Activated CD8-positive, alpha-beta T cell treated with anti-CD3 and anti-CD28 coated beads for 36 hours (primary cell): Measurements from ENCODE around the gene PLD6. TPM values are rescaled to one million over a fixed set of nuclear protein-coding genes. Genes with fewer than 3 reads are reported as not detected.

Experiments
- ATAC-seq: fragments of 200-7000 bp; cut with Tn5 transposase; one replicate; pipeline ENCODE4 v1.10.0; 2021; ENCODE audit warnings: mild to moderate bottlenecking, moderate library complexity
- CTCF ChIA-PET: fragments of 350-600 bp; sonication (Branson Sonifier 250); formaldehyde crosslinking; loops from one replicate; lab custom pipeline; 2021; ENCODE audit warnings: antibody characterized with exemption; lab: Charles Lee
- POLR2A ChIA-PET: fragments of 350-600 bp; sonication (Branson Sonifier 250); formaldehyde crosslinking; loops from one replicate; lab custom pipeline; 2021; ENCODE audit warnings: antibody characterized with exemption; lab: Charles Lee
- DNase-seq: peaks from one replicate; pipeline ENCODE4 v3.0.0-alpha.2; 2020
- H3K27ac Mint-ChIP-seq: one replicate; pipeline ENCODE4 v1.8.0; 2021; ENCODE audit warnings: mild to moderate bottlenecking, mixed read lengths
- H3K27me3 Mint-ChIP-seq: one replicate; pipeline ENCODE4 v1.8.0; 2021; ENCODE audit warnings: mixed read lengths
- H3K36me3 Mint-ChIP-seq: one replicate; pipeline ENCODE4 v1.8.0; 2021; ENCODE audit warnings: low read depth, mixed read lengths
- H3K4me1 Mint-ChIP-seq: one replicate; pipeline ENCODE4 v1.8.0; 2021; ENCODE audit warnings: low read depth, mixed read lengths
- H3K4me3 Mint-ChIP-seq: one replicate; pipeline ENCODE4 v1.8.0; 2021; ENCODE audit warnings: mild to moderate bottlenecking, moderate library complexity, mixed read lengths
- H3K9me3 Mint-ChIP-seq: one replicate; pipeline ENCODE4 v1.8.0; 2021; ENCODE audit warnings: mixed read lengths
- CTCF ChIP-seq: fragments of 200-600 bp; IDR thresholded peaks from one replicate; pipeline ENCODE4 v1.8.0; 2022; ENCODE audit warnings: antibody characterized with exemption, mild to moderate bottlenecking
- intact Hi-C: fragments of 100-400 bp; cut with micrococcal nuclease; formaldehyde crosslinking; loops from one replicate; pipeline ENCODE4 v1.10.0; 2022
- total RNA-seq, 2 experiments: library from RNA; stranded (reverse); gene quantifications; one replicate each; pipeline ENCODE4 v1.2.3, GENCODE V29; 2021

PLD6 gene
- total RNA-seq, 2 experiments from 2014 or later = 6.1 to 6.2 TPM

- H3K27ac Mint-ChIP-seq = peak overlapping the region; percentile 52
- CTCF ChIA-PET = interaction anchor here (1.1 kb wide), 1 partner anchor 65 kb away, joined by 4 read pairs; no protein-coding TSS in a partner anchor
- DNase-seq = no peak
These were observed 791 bp upstream of the PLD6 start for GRCh38 chr17:17206913-17207335.

GRCh38 chr17:17205368-17206123 is 587 bp downstream of the PLD6 start:
- TF ChIP-seq CTCF = no peak
- intact Hi-C loops = no loop called here
- Mint-ChIP-seq H3K36me3 (peaks cover 21% of the 10 kb centered on the region), H3K9me3 (no peaks in the 10 kb centered on the region), H3K27ac (peak overlapping the region; percentile 96), H3K4me1 (peaks cover 26% of the 10 kb centered on the region), H3K4me3 (peak overlapping the region; percentile 93), H3K27me3 (no peaks in the 10 kb centered on the region)
- ATAC-seq (peak; percentile 71), DNase-seq (peak; percentile 86)
- CTCF ChIA-PET = interaction anchor here (1.4 kb wide), 1 partner anchor 9 kb away, joined by 4 read pairs; no protein-coding TSS in a partner anchor
- POLR2A ChIA-PET = interaction anchor here (0.8 to 3.2 kb wide), 7 partner anchors 9 to 41 kb away, joined by 3 to 12 read pairs (median 6); no protein-coding TSS in a partner anchor

More at GRCh38 chr17:17206913-17207335, 791 bp upstream of the PLD6 start:
- Mint-ChIP-seq H3K27me3 (no peaks in the 10 kb centered on the region), H3K4me3 (peak overlapping the region; percentile 54), H3K9me3 (no peaks in the 10 kb centered on the region), H3K4me1 (peaks cover 26% of the 10 kb centered on the region), H3K36me3 (peaks cover 16% of the 10 kb centered on the region)
- intact Hi-C loops = no loop called here
- ATAC-seq = no peak
- no peak for TF ChIP-seq CTCF
- POLR2A ChIA-PET = interaction anchor here (0.9 to 3.2 kb wide), 6 partner anchors 10 to 99 kb away, joined by 3 to 11 read pairs (median 3); partner anchors contain the start of gene FLCN

- peaks cover 26% of the 10 kb centered on the region for H3K36me3 Mint-ChIP-seq
- peak overlapping the region; percentile 96 for H3K27ac Mint-ChIP-seq
- DNase-seq = no peak
- peaks cover 26% of the 10 kb centered on the region for H3K4me1 Mint-ChIP-seq
- no peaks in the 10 kb centered on the region for H3K9me3 Mint-ChIP-seq
- H3K27me3 Mint-ChIP-seq = no peaks in the 10 kb centered on the region
- H3K4me3 Mint-ChIP-seq = peak overlapping the region; percentile 93
- ChIA-PET CTCF (interaction anchor here (1.4 kb wide), 1 partner anchor 8 kb away, joined by 4 read pairs; no protein-coding TSS in a partner anchor), POLR2A (interaction anchor here (0.9 to 3.2 kb wide), 5 partner anchors 8 to 40 kb away, joined by 3 to 12 read pairs (median 7); no protein-coding TSS in a partner anchor)
- no peak for ATAC-seq
- TF ChIP-seq CTCF = no peak
- intact Hi-C loops = no loop called here
These were observed 1.4 kb downstream of the PLD6 start for GRCh38 chr17:17204635-17205231.

GRCh38 chr17:17204041-17204591 is 2.0 kb downstream of the PLD6 start:
- POLR2A ChIA-PET = interaction anchor here (0.5 to 2.3 kb wide), 3 partner anchors 8 to 40 kb away, joined by 3 to 7 read pairs (median 3); no protein-coding TSS in a partner anchor
- H3K4me3 Mint-ChIP-seq = peak overlapping the region; percentile 93
- H3K9me3 Mint-ChIP-seq = no peaks in the 10 kb centered on the region
- CTCF ChIA-PET = interaction anchor here (1.4 kb wide), 1 partner anchor 8 kb away, joined by 4 read pairs; no protein-coding TSS in a partner anchor
- no peak for DNase-seq
- H3K27me3 Mint-ChIP-seq = no peaks in the 10 kb centered on the region
- peak overlapping the region; percentile 96 for H3K27ac Mint-ChIP-seq
- intact Hi-C loops = no loop called here
- TF ChIP-seq CTCF = no peak
- H3K36me3 Mint-ChIP-seq = peaks cover 28% of the 10 kb centered on the region
- no peak for ATAC-seq
- peaks cover 26% of the 10 kb centered on the region for H3K4me1 Mint-ChIP-seq
